ENCODE results near the gene KSR1.

The KSR1 gene

GRCh38 chr17:27535178-27535928 is 79.1 kb downstream of the KSR1 start:
- no peak for DNase-seq (ENCODE audit: low read depth)

GRCh38 chr17:27535975-27536374 is 79.7 kb downstream of the KSR1 start:
- DNase-seq (ENCODE audit: low read depth): no peak

GRCh38 chr17:27536781-27537180 is 80.5 kb downstream of the KSR1 start:
- no peak for DNase-seq (ENCODE audit: low read depth)

GRCh38 chr17:27538156-27538955 is 82.1 kb downstream of the KSR1 start:
- no peak for DNase-seq (ENCODE audit: low read depth)

GRCh38 chr17:27539152-27539551 is 82.9 kb downstream of the KSR1 start:
- no peak for DNase-seq (ENCODE audit: low read depth)

- DNase-seq (ENCODE audit: low read depth): no peak
These were observed 83.6 kb downstream of the KSR1 start for GRCh38 chr17:27539794-27540317.

GRCh38 chr17:27540318-27541101 is 84.3 kb downstream of the KSR1 start:
- no peak for DNase-seq (ENCODE audit: low read depth)

GRCh38 chr17:27541301-27542023 is 85.2 kb downstream of the KSR1 start:
- DNase-seq (ENCODE audit: low read depth): no peak

GRCh38 chr17:27542841-27543463 is 86.7 kb downstream of the KSR1 start:
- no peak for DNase-seq (ENCODE audit: low read depth)

- DNase-seq (ENCODE audit: low read depth): no peak
These were observed 87.2 kb downstream of the KSR1 start for GRCh38 chr17:27543464-27543856.

- DNase-seq (ENCODE audit: low read depth): no peak
These were observed 87.7 kb downstream of the KSR1 start for GRCh38 chr17:27543958-27544349.

- DNase-seq (ENCODE audit: low read depth): peak; percentile 81
These were observed 88.3 kb downstream of the KSR1 start for GRCh38 chr17:27544350-27545131.

- no peak for DNase-seq (ENCODE audit: low read depth)
These were observed 89.4 kb downstream of the KSR1 start for GRCh38 chr17:27545562-27546229.

GRCh38 chr17:27546624-27547300 is 90.5 kb downstream of the KSR1 start:
- no peak for DNase-seq (ENCODE audit: low read depth)

- DNase-seq (ENCODE audit: low read depth): no peak
These were observed 91.0 kb downstream of the KSR1 start for GRCh38 chr17:27547301-27547683.

- no peak for DNase-seq (ENCODE audit: low read depth)
These were observed 92.1 kb downstream of the KSR1 start for GRCh38 chr17:27548369-27548768.

- no peak for DNase-seq (ENCODE audit: low read depth)
These were observed 93.1 kb downstream of the KSR1 start for GRCh38 chr17:27549251-27549893.

GRCh38 chr17:27550291-27550930 is 94.2 kb downstream of the KSR1 start:
- DNase-seq (ENCODE audit: low read depth): no peak
